Measurements from ENCODE around the gene UBE2I.

UBE2I gene

DNA sequence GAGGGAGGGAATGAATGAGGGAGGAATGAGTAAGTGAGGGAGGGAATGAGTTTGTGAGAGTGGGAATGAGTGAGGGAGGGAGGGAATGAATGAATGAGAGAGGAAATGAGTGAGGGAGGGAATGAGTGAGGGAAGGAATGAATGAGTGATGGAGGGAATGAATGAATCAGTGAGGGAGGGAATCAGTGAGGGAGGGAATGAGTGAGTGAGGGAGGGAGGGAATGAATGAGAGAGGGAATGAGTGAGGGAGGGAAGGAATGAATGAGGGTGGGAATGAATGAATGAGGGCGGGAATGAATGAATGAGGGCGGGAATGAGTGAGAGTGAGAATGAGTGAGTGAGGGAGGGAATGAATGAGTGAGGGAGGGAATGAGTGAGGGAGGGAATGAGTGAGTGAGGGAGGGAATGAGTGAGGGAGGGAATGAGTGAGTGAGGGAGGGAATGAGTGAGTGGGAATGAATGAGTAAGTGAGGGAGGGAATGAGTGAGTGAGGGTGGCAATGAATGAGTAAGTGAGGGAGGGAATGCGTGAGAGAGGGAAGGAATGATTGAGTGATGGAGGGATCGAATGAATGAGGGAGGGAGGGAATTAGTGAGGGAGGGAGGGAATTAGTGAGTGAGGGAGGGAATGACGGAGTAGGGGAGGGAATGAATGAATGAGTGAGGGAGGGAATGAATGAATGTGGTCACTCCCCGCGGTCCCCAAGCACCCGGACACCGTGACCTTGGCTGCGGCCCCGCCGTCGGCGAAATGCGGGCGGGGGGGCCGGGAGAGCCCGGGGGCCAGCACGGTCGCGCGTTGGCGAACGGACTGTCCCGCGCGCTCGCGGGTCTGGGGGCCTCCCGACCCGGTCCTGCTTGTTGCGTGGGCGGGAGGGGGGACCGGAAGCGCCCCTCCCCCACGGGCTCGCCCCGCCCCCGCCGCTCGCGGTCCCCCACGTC lies 1.1 kb upstream of the UBE2I start:
- no peaks in the 10 kb centered on the region for H3K27me3 ChIP-seq (ENCODE audit: low read depth)
- peak overlapping the region; percentile 60 for H3K4me3 ChIP-seq
- peaks cover 8% of the 10 kb centered on the region for H3K4me1 ChIP-seq
- DNase-seq (ENCODE audit: low spot score in 2 of 2) = peak in 1 of 2 experiments; percentile 36
- in situ Hi-C loops (cut with MboI; ENCODE audit: low sequenced_read_pairs) = no loop called here
- H3K36me3 ChIP-seq (replicated peaks) = peaks cover 18% of the 10 kb centered on the region
- H3K9me3 ChIP-seq = no peaks in the 10 kb centered on the region

DNA sequence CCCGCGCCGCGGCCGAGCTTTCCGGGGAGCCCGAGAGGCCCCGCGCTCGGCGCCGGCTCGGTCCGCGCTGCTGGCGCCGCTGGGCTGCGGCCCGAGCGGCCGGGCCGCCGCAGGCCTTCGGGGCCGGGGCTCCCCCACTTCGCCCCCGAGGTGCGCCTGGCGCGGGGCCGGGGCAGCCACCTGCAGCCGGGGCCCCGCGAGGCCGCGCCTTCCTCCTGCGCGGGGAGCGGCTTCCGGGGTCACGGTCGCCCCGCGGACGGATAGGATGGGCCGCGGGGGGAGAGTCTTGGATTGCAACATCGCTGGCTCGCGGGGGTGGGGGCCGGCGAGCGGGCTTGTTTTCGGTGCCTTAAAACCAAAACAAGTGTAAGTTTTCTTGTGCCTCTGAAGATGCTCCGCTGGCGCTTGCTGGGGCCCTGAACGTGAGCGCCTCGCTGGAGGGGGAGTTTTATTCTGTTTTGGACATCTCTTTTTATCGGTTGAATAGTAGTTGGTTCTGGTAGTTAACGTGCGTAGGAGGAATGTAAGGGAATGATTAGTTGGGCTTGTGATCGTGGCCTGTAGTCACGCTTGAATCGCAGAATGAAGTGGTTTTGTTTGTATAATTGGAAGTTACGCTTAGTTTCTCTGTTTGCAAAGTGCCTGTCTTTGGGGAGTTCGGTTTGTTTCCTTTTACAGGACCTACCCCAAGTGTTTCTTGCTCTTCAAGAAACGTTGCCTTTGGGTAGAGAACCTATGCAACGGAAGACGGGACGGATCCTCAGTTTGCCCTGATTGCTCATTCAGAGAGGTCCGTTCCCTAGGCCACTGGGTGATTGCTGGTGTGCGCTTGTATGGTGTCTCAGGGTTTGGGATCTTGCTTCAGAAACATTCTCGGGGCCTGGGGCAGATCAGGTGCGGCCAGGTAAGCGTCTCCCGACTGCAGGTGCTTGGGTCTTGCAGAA lies 724 bp downstream of the UBE2I start:
- Histone ChIP-seq H3K4me3 (peak overlapping the region; percentile 78), H3K36me3 (replicated peaks) (peaks cover 35% of the 10 kb centered on the region), H3K9me3 (no peaks in the 10 kb centered on the region), H3K27me3 (ENCODE audit: low read depth) (no peaks in the 10 kb centered on the region), H3K4me1 (peaks cover 8% of the 10 kb centered on the region)
- in situ Hi-C loops (cut with MboI; ENCODE audit: low sequenced_read_pairs) = no loop called here
- no peak for DNase-seq (ENCODE audit: low spot score in 2 of 2)

DNA sequence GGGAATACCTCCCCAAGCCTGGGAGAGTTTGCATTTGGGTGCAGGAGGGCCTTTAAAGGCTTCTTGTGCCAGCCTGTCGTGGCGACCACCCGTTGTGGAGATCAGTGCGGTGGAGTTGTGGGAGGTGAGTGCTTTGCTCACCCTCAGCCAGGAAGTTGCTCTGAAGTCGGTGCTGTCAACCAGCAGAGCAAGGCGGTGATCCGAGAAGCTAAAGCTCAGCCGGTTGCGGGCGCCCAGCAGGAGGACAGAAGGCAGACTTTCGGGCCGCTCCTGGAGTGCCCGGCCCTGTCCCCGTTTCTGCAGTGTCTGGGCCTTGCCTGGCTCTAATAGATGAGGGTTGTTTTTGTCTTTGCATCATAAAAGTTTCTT lies 1.4 kb downstream of the UBE2I start:
- no peak for DNase-seq (ENCODE audit: low spot score in 2 of 2)
- Histone ChIP-seq H3K4me3 (peak overlapping the region; percentile 78), H3K4me1 (peaks cover 8% of the 10 kb centered on the region), H3K36me3 (replicated peaks) (peaks cover 41% of the 10 kb centered on the region), H3K9me3 (no peaks in the 10 kb centered on the region), H3K27me3 (ENCODE audit: low read depth) (no peaks in the 10 kb centered on the region)
- in situ Hi-C loops (cut with MboI; ENCODE audit: low sequenced_read_pairs) = no loop called here

DNA sequence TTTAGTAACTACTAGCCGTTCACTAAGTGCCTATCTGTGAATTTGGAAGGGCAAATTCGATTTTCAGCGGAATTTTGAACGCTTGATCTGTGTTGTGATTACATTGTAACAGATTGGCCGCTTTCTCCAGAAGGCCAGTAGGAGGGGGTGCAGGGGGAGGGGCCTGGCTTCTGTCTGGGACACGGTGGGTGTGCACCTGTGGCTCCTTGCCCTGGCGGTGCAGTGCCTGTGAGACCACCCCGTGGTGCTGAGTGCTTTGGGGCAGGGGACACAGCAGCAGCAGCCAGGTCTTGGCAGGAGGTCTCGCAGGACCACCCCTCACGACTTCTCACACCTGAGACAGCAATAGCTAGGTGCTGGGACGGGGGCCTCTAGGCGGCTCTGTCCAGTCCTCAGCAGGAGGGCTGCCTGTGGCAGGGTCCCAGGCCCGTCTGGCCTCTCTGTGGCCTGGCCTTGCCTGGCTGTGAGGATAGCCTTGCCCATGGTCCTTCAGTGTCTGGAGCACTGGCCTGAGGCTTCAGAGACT lies 1.8 kb downstream of the UBE2I start:
- in situ Hi-C loops (cut with MboI; ENCODE audit: low sequenced_read_pairs) = no loop called here
- H3K4me3 ChIP-seq = peak overlapping the region; percentile 78

DNA sequence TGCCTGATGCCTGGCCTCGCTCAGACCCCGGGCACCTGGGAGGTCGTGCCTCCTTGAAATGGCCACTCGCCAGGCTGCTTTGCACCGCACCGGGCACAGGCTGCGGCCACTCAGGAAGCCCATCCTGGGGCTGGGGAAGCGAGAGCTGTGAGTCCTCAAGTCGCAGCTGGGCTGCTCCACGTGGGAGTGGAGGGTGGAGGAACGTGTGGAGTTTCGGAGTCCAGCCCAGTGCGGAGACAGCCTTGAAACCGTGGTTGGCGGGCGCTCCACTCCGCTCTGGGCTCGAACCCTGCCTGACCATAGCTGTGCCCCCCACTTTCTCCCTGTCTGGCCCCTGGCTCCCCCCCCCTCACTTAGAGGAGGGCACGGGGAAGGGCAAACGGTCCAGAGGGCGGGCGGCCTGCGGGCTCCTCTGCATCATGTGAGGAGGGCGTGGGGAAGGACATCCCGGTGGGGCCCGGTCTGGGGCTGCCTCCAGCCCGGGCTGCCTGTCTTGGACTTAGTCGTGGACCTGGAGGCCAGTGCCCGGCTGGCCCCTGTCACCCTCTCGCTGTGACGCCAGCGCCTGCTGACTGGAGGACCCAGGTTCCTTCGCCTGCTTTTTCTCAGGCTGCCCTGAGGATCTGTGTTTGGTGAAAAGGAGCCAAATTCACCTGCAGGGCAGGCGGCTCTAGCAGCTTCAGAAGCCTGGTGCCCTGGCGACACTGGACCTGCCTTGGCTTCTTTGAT lies 2.5 kb downstream of the UBE2I start:
- no peak for DNase-seq (ENCODE audit: low spot score in 2 of 2)
- Histone ChIP-seq H3K27me3 (ENCODE audit: low read depth) (no peaks in the 10 kb centered on the region), H3K4me3 (peak overlapping the region; percentile 78), H3K36me3 (replicated peaks) (peaks cover 52% of the 10 kb centered on the region), H3K9me3 (no peaks in the 10 kb centered on the region), H3K4me1 (peaks cover 8% of the 10 kb centered on the region)
- in situ Hi-C loops (cut with MboI; ENCODE audit: low sequenced_read_pairs) = no loop called here

More for the DNA sequence above, 1.8 kb downstream of the UBE2I start:
- peaks cover 8% of the 10 kb centered on the region for H3K4me1 ChIP-seq
- peaks cover 46% of the 10 kb centered on the region for H3K36me3 ChIP-seq (replicated peaks)
- H3K27me3 ChIP-seq (ENCODE audit: low read depth) = no peaks in the 10 kb centered on the region
- H3K9me3 ChIP-seq = no peaks in the 10 kb centered on the region
- DNase-seq (ENCODE audit: low spot score in 2 of 2) = peak in 1 of 2 experiments; percentile 49

DNA sequence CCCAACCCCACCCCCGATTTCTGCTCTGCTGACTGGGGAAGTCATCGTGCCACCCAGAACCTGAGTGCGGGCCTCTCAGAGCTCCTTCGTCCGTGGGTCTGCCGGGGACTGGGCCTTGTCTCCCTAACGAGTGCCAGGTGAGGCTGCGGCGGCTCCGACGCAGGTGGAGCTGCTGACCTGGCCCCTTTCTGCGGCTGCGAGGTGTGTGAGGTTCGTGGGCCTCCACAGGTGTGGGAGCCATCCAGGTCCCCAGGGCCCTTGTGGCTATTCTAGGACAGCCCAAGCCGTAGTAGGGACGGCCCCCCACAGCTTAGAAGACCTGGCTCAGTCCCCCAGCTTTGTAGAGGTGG lies 3.0 kb downstream of the UBE2I start:
- Histone ChIP-seq H3K4me1 (peaks cover 8% of the 10 kb centered on the region), H3K27me3 (ENCODE audit: low read depth) (no peaks in the 10 kb centered on the region), H3K36me3 (replicated peaks) (peaks cover 57% of the 10 kb centered on the region), H3K4me3 (no peak overlapping the region), H3K9me3 (no peaks in the 10 kb centered on the region)
- in situ Hi-C loops (cut with MboI; ENCODE audit: low sequenced_read_pairs) = no loop called here
- no peak for DNase-seq (ENCODE audit: low spot score in 2 of 2)

DNA sequence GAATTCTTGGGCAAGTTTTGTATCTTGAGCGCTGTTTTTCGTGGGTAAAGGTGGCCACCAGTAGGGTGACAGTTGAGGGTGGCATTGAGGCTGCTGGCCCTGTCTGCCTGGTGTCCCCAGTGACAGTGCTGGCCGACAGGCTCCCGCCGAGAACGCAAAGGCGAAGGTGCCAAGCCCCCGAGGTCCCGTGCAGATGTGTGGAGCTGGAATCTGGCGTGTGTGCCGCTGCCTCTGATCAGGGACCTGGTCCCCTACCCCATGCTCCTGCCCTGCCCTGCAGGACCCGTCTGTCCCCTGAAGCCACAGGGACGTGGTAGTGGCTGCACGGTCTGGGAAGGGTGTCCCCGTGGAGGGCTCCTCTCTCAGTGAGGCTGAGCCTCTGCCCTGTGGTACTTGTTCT lies 3.5 kb downstream of the UBE2I start:
- no peaks in the 10 kb centered on the region for H3K27me3 ChIP-seq (ENCODE audit: low read depth)
- H3K36me3 ChIP-seq (replicated peaks) = peaks cover 62% of the 10 kb centered on the region
- in situ Hi-C loops (cut with MboI; ENCODE audit: low sequenced_read_pairs) = no loop called here
- H3K9me3 ChIP-seq = no peaks in the 10 kb centered on the region
- H3K4me1 ChIP-seq = peaks cover 8% of the 10 kb centered on the region
- H3K4me3 ChIP-seq = no peak overlapping the region
- DNase-seq (ENCODE audit: low spot score in 2 of 2) = no peak

DNA sequence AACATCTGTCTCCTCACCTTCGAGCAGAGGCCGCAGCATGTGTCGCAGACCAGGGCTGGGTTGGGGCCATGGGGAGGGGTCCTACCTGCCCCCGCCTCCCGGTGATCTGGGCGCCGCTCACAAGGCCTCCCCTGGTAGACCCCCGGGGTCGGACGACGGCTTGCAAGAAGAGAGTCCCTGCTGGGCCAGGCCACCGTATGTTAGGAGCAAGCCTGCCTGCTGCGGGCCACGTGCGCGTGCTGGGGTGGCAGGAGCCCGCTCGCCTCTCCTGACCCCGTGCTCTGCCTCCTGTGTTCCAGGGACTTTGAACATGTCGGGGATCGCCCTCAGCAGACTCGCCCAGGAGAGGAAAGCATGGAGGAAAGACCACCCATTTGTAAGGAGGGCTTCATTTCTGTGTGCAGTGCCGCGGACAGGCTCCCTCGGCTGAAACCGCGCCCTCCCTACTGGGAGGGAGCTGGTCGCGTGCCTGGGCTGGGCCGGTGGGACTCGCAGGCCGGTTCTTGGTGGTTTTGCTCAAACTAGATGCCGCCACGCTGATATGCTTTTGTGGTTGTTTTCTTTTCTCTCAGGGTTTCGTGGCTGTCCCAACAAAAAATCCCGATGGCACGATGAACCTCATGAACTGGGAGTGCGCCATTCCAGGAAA lies 4.4 kb downstream of the UBE2I start:
- no peaks in the 10 kb centered on the region for H3K9me3 ChIP-seq
- peaks cover 71% of the 10 kb centered on the region for H3K36me3 ChIP-seq (replicated peaks)
- no peaks in the 10 kb centered on the region for H3K27me3 ChIP-seq (ENCODE audit: low read depth)
- H3K4me1 ChIP-seq = peaks cover 8% of the 10 kb centered on the region
- DNase-seq (ENCODE audit: low spot score in 2 of 2) = no peak
- in situ Hi-C loops (cut with MboI; ENCODE audit: low sequenced_read_pairs) = no loop called here
- no peak overlapping the region for H3K4me3 ChIP-seq

DNA sequence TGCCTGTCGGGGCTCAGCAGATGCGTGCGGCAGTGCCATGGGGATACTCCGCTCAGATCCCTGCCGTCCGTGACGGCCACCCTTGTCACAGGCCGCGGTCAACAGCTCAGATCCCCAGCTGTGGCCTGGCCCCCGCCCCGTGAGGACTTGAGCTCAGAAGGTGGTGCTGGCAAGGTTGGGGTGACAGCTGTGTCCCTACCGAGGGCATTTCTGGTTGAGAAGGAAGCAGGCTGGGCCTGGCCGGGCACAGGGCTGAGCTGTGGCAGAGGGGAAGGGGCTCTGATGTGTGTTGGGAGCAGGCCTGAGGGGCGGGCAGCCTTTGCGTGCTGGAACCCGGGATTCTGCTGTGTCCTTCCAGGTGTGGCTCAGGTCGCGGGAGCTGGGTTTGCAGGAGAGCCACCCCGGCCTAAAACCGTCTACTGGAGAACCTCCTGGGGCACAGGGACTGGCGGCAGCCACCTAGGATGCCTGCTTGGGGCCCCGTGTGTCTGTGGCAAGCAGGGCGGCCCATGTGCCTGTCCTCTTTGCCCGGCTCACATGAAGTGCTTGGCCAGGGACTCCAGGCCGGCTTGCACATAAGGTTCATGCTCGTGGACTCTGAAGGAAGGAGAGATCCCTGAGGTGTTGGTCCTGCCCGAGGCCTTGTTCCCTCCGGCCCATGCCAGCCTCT lies 5.1 kb downstream of the UBE2I start:
- Histone ChIP-seq H3K9me3 (no peaks in the 10 kb centered on the region), H3K36me3 (replicated peaks) (peaks cover 78% of the 10 kb centered on the region), H3K27me3 (ENCODE audit: low read depth) (no peaks in the 10 kb centered on the region), H3K4me3 (no peak overlapping the region), H3K4me1 (peaks cover 8% of the 10 kb centered on the region)
- no peak for DNase-seq (ENCODE audit: low spot score in 2 of 2)
- in situ Hi-C loops (cut with MboI; ENCODE audit: low sequenced_read_pairs) = no loop called here

DNA sequence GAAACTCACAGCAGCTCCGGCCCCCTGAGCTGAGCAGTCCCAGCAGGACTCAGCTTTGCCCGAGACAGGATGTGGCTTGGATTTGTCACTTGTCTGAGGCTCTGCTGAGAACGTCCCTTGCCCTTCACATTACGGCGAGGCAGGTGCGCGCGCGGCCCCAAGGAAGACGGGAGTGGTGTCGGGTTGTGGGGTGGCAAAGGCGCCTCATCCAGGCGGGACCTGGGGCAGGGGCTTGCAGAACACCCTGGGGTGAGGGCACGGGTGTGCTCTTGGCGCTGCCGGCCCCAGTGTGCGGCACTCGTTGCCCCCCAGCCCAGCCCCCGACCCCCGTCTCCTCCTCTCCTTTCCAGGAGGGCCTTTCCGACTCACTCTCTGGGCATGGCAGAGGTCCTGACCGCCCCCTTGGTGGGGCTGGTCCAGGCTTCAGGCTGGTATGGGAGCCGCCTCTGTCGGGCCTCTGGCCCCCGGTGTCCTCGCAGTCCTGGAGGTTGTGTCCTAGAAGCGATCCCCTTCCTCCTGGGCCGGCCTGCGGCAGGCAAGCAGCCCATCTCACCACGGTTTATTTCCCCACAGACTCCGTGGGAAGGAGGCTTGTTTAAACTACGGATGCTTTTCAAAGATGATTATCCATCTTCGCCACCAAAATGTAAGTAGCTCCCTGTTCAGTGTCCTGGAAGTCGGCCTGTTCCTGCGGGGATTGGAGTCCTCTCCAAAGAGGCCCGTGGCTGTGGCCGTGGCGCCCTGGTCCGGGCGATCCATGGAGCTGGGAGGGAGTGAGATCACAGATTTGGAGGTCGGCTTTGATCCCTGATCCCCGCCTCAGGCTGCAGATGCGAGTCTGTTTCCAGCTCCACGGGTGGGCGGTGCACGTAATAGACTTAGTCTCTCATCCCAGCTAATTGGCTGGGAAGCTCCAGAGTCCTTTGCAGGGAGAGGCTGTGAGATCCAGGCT lies 5.9 kb downstream of the UBE2I start:
- H3K4me1 ChIP-seq = peaks cover 8% of the 10 kb centered on the region
- H3K4me3 ChIP-seq = no peak overlapping the region
- in situ Hi-C loops (cut with MboI; ENCODE audit: low sequenced_read_pairs) = no loop called here
- H3K27me3 ChIP-seq (ENCODE audit: low read depth) = no peaks in the 10 kb centered on the region
- peaks cover 87% of the 10 kb centered on the region for H3K36me3 ChIP-seq (replicated peaks)
- DNase-seq (ENCODE audit: low spot score in 2 of 2) = no peak
- no peaks in the 10 kb centered on the region for H3K9me3 ChIP-seq

DNA sequence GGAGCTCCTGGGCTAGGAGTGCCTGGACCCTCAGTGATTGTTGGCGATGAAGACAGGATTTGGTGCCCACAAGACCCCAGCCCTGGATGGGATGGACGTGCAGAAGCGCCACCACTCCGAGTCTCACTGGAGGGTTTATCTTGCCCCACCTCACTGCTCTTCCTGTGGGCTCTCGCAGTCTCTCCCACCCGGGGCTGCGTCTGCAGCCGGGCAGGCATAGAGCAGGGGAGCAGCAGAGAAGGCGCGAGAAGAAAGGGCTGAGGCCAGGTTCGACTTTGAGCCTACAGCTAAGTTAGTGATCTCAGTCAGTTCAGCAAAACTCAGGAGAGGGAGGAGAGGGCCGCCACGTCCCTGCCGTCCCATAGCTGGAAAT lies 6.6 kb downstream of the UBE2I start:
- Histone ChIP-seq H3K27me3 (ENCODE audit: low read depth) (no peaks in the 10 kb centered on the region), H3K4me1 (peaks cover 7% of the 10 kb centered on the region), H3K4me3 (no peak overlapping the region), H3K36me3 (replicated peaks) (peaks cover 93% of the 10 kb centered on the region), H3K9me3 (no peaks in the 10 kb centered on the region)
- DNase-seq (ENCODE audit: low spot score in 2 of 2) = no peak
- in situ Hi-C loops (cut with MboI; ENCODE audit: low sequenced_read_pairs) = no loop called here
